HepG2 (cell line): ENCODE results near the gene DDR1. TPM values are rescaled to one million over a fixed set of nuclear protein-coding genes. Genes with fewer than 3 reads are reported as not detected.

ENCODE experiments used
- ATAC-seq: fragments of 200-7000 bp; cut with Tn5 transposase; 3 replicates; pipeline ENCODE4 v1.9.1; 2020; ENCODE audit warnings: mild to moderate bottlenecking, moderate library complexity
- BruUV-seq: library from RNA; stranded (reverse); fragments of 400-500 nt; replicated peaks from 2 replicates; lab custom pipeline; 2021; lab: Mats Ljungman, UMichigan
- CTCF ChIA-PET: fragments of 300-600 bp; formaldehyde crosslinking; extraction: SDS; loops from one replicate; lab custom pipeline; 2021; ENCODE audit warnings: low total read pairs, inconsistent platforms, low intra/inter-chr PET ratio; lab: Yijun Ruan, JAX
- POLR2A ChIA-PET: fragments of 350-600 bp; sonication (Branson Sonifier 250); formaldehyde crosslinking; loops from one replicate; lab custom pipeline; 2020; ENCODE audit warnings: antibody characterized with exemption, inconsistent platforms; lab: Yijun Ruan, JAX
- DNase-seq: peaks from one replicate; pipeline ENCODE4 v3.0.0-alpha.2; 2015; ENCODE audit warnings: low spot score
- FAIRE-seq: peaks from 3 replicates; lab custom pipeline; 2011; peaks lifted over from hg19 to GRCh38; lab: Jason Lieb, UNC
- H2AFZ ChIP-seq: one replicate; pipeline ENCODE4 v1.6.1; 2011; ENCODE audit warnings: low read length, inconsistent platforms
- H3K27ac ChIP-seq: fragments of 300-600 bp; 3 replicates; pipeline ENCODE4 v1.8.0; 2011; ENCODE audit warnings: mixed run types, mild to moderate bottlenecking, mixed read lengths, low read length, inconsistent platforms; ENCODE audit not compliant: insufficient read depth; ENCODE audit errors: extremely low read length
- H3K27me3 ChIP-seq, 2 experiments: fragments of 200-600 bp in 1 of 2; 2 replicates in 1 of 2; 3 replicates in 1 of 2; pipeline versions ENCODE4 v1.6.0 to v1.8.0; 2011; ENCODE audit warnings: low read length in 2 of 2, mild to moderate bottlenecking in 2 of 2, moderate library complexity in 2 of 2, inconsistent platforms in 1 of 2; ENCODE audit not compliant: insufficient read depth in 2 of 2, control insufficient read depth in 1 of 2
- H3K36me3 ChIP-seq, 2 experiments: fragments of 200-600 bp in 1 of 2; replicated peaks in 1 of 2; 2 replicates in 1 of 2; 3 replicates in 1 of 2; pipeline versions ENCODE4 v1.5.1 to v1.8.0; 2011; ENCODE audit warnings: low read length in 2 of 2, inconsistent platforms in 1 of 2; ENCODE audit not compliant: insufficient read depth in 2 of 2, control insufficient read depth in 1 of 2
- H3K4me1 ChIP-seq: 2 replicates; pipeline ENCODE4 v1.5.1; 2012; ENCODE audit warnings: low read length, inconsistent platforms; ENCODE audit not compliant: insufficient read depth
- H3K4me2 ChIP-seq: 2 replicates; pipeline ENCODE4 v1.6.0; 2011; ENCODE audit warnings: low read depth, low read length, inconsistent platforms
- H3K4me3 ChIP-seq, 3 experiments: fragments of 200-600 bp in 1 of 3; sonication (generic), shearing (Covaris generic) in 1 of 3; replicated peaks in 1 of 3; 2 replicates each; pipeline ENCODE4 v1.5.1; 2011 to 2016; ENCODE audit warnings: low read length in 3 of 3, inconsistent platforms in 2 of 3, low read depth in 2 of 3, mild to moderate bottlenecking in 2 of 3, control low read depth in 1 of 3, mixed read lengths in 1 of 3; ENCODE audit not compliant: insufficient read depth in 1 of 3
- H3K79me2 ChIP-seq: one replicate; pipeline ENCODE4 v1.6.1; 2011; ENCODE audit warnings: low read length, inconsistent platforms; ENCODE audit not compliant: insufficient read depth
- H3K9ac ChIP-seq: 2 replicates; pipeline ENCODE4 v1.6.0; 2011; ENCODE audit warnings: mild to moderate bottlenecking, low read depth, low read length, inconsistent platforms; ENCODE audit not compliant: insufficient read depth
- H3K9me3 ChIP-seq: 2 replicates; pipeline ENCODE4 v1.5.1; 2012; ENCODE audit warnings: mild to moderate bottlenecking, low read length
- H4K20me1 ChIP-seq: 2 replicates; pipeline ENCODE4 v1.6.0; 2011; ENCODE audit warnings: inconsistent platforms, mild to moderate bottlenecking, low read length, moderate library complexity; ENCODE audit not compliant: insufficient read depth
- ARID4A ChIP-seq: sonication (generic); formaldehyde crosslinking; IDR thresholded peaks from 2 replicates; pipeline ENCODE4 v1.5.0; 2020; ENCODE audit warnings: mild to moderate bottlenecking, missing genetic modification reagents, borderline replicate concordance
- ATF7-NPFF ChIP-seq: sonication (generic); formaldehyde crosslinking; IDR thresholded peaks from 2 replicates; pipeline ENCODE4 v1.8.1; 2023; ENCODE audit warnings: mild to moderate bottlenecking, low read depth, missing genetic modification reagents, moderate library complexity
- CTCF ChIP-seq: sonication (generic); formaldehyde crosslinking; IDR thresholded peaks from 2 replicates; pipeline ENCODE4 v1.5.0; 2020; ENCODE audit warnings: mild to moderate bottlenecking, missing genetic modification reagents, moderate library complexity
- ETV5 ChIP-seq: IDR thresholded peaks from 2 replicates; pipeline ENCODE4 v1.6.1; 2018; ENCODE audit warnings: missing biosample characterization, missing genetic modification reagents, inconsistent platforms, borderline replicate concordance
- HCFC1 ChIP-seq: fragments of 150-350 bp; IDR thresholded peaks from 2 replicates; pipeline ENCODE4 v1.6.1; 2014; ENCODE audit warnings: low read depth, low read length
- HNF4A ChIP-seq: sonication (generic); formaldehyde crosslinking; IDR thresholded peaks from 2 replicates; pipeline ENCODE4 v1.4.0; 2020; ENCODE audit warnings: missing genetic modification reagents
- MXD3 ChIP-seq: IDR thresholded peaks from 2 replicates; pipeline ENCODE4 v1.6.1; 2016; ENCODE audit warnings: mild to moderate bottlenecking, missing biosample characterization, missing genetic modification reagents
- NFRKB ChIP-seq: fragments of 450-650 bp; IDR thresholded peaks from 2 replicates; pipeline ENCODE4 v1.6.1; 2017
- RBM22 ChIP-seq: fragments of 200-400 bp; formaldehyde crosslinking; optimal IDR thresholded peaks from 2 replicates; pipeline ENCODE3; 2017; ENCODE audit warnings: mild to moderate bottlenecking, low read length, moderate library complexity
- SNAPC4 ChIP-seq: sonication (generic); formaldehyde crosslinking; IDR thresholded peaks from 2 replicates; pipeline ENCODE4 v1.4.0; 2020; ENCODE audit warnings: mild to moderate bottlenecking, missing genetic modification reagents
- SNAPC5 ChIP-seq: sonication (generic); formaldehyde crosslinking; IDR thresholded peaks from 2 replicates; pipeline ENCODE4 v1.8.1; 2023; ENCODE audit warnings: mild to moderate bottlenecking, missing genetic modification reagents, borderline replicate concordance
- ZC3H4 ChIP-seq: sonication (generic); formaldehyde crosslinking; IDR thresholded peaks from 2 replicates; pipeline ENCODE4 v1.4.0; 2020; ENCODE audit warnings: missing genetic modification reagents, borderline replicate concordance
- ZNF615 ChIP-seq: sonication (generic); formaldehyde crosslinking; IDR thresholded peaks from 2 replicates; pipeline ENCODE4 v1.5.0; 2020; ENCODE audit warnings: mild to moderate bottlenecking, missing genetic modification reagents, borderline replicate concordance
- WGBS: methylation state at CpG from one replicate; pipeline ENCODE4 v1.1.6; 2017; ENCODE audit warnings: low lambda C conversion rate; 5-methylcytosine and 5-hydroxymethylcytosine counted together
- in situ Hi-C: cut with HindIII; loops from 2 replicates; pipeline ENCODE4 v1.10.0; 2017; ENCODE audit warnings: low pct_unique_long_range_greater_than_20kb; ENCODE audit not compliant: extremely low pct_ligation_motif_present
- intact Hi-C: fragments of 100-400 bp; cut with micrococcal nuclease; formaldehyde crosslinking; loops from one replicate; pipeline ENCODE4 v1.10.0; 2022; ENCODE audit not compliant: unreplicated experiment
- polyA plus RNA-seq, 8 experiments: library from polyadenylated mRNA; depleted of rRNA in 3 of 8; stranded (reverse) in 7 of 8; unstranded in 1 of 8; fragments of >200 nt; fragmentation: Illumina TruSeq in 4 of 8; extraction: Trizol in 4 of 8; gene quantifications; 2 replicates each; pipeline versions ENCODE4 v1.2.1 to v1.2.3, GENCODE V29; 2011 to 2016; ENCODE audit warnings: low read depth in 4 of 8, missing spikeins in 1 of 8, mixed read lengths in 1 of 8; ENCODE audit not compliant: insufficient read depth in 1 of 8
- total RNA-seq, 5 experiments: library from RNA; depleted of rRNA; stranded (reverse); fragments of >200 nt; fragmentation: Illumina TruSeq; extraction: Trizol; gene quantifications; 2 replicates each; pipeline ENCODE4 v1.2.3, GENCODE V29; 2016; ENCODE audit warnings: low read depth in 1 of 5

DDR1 gene
- total and polyA plus RNA-seq, 2 of the 13 experiments (the other 11 are each of a cell fraction or from before 2014, with no cell fraction given) = 16.7 to 20.2 TPM

- no peaks in the 10 kb centered on the region for H4K20me1 ChIP-seq
- DNase-seq (no peak), ATAC-seq (peak; percentile 16; the same call in 2 of the 3 replicates), FAIRE-seq (no peak)
- no peaks in the 10 kb centered on the region for H3K9me3 ChIP-seq
- H3K79me2 ChIP-seq = no peaks in the 10 kb centered on the region
- in situ Hi-C loops (no loop called here), intact Hi-C loops (no loop called here)
- POLR2A ChIA-PET = no interaction called here
- H3K4me2 ChIP-seq = no peak overlapping the region
- no peak overlapping the region for H2AFZ ChIP-seq
- CTCF ChIA-PET = no interaction called here
- 90% methylated on average over 13 of the region's 16 CpGs for WGBS
- H3K4me1 ChIP-seq = no peaks in the 10 kb centered on the region
- H3K4me3 ChIP-seq = no peak overlapping the region
- no peak overlapping the region for H3K9ac ChIP-seq
- H3K27ac ChIP-seq = no peak overlapping the region
- peaks cover 40 to 76% of the 10 kb centered on the region in 2 experiments for H3K36me3 ChIP-seq
- H3K27me3 ChIP-seq = no peaks in the 10 kb centered on the region
- no TSS peak for BruUV-seq
- no peak for TF ChIP-seq HCFC1
- TF ChIP-seq CTCF (CRISPR knock-in tag) = peak; percentile 28
- no peak for TF ChIP-seq SNAPC4 (CRISPR knock-in tag)
- TF ChIP-seq ARID4A (CRISPR knock-in tag) = no peak
- TF ChIP-seq ZNF615 (CRISPR knock-in tag) = no peak
- TF ChIP-seq ETV5 (CRISPR knock-in tag) = no peak
- no peak for TF ChIP-seq SNAPC5
- no peak for TF ChIP-seq HNF4A (CRISPR knock-in tag)
- TF ChIP-seq NFRKB = no peak
- no peak for TF ChIP-seq ATF7-NPFF
- no peak for TF ChIP-seq MXD3 (CRISPR knock-in tag)
- no peak for TF ChIP-seq ZC3H4 (CRISPR knock-in tag)
- no peak for TF ChIP-seq RBM22
Measured at GRCh38 chr6:30893001-30893591, 8.8 kb downstream of the DDR1 start.
